A673 (cell line): Measurements from ENCODE around the gene DEUP1. TPM values are rescaled to one million over a fixed set of nuclear protein-coding genes. Genes with fewer than 3 reads are reported as not detected.

Experiments used
- BruUV-seq: library from RNA; stranded (reverse); fragments of 400-500 nt; replicated peaks from 2 replicates; lab custom pipeline; 2021; lab: Mats Ljungman, UMichigan
- CTCF ChIA-PET: fragments of 300-600 bp; sonication (Branson Sonifier 250); formaldehyde crosslinking; loops from one replicate; lab custom pipeline; 2022; ENCODE audit warnings: antibody characterized with exemption; lab: Charles Lee
- POLR2A ChIA-PET: fragments of 300-600 bp; sonication (Branson Sonifier 250); formaldehyde crosslinking; loops from one replicate; lab custom pipeline; 2022; ENCODE audit warnings: antibody characterized with exemption; ENCODE audit not compliant: low non-redundant PET; lab: Charles Lee
- DNase-seq: peaks from one replicate; pipeline ENCODE4 v3.0.0-alpha.2; 2015; ENCODE audit warnings: low spot score
- H3K27ac ChIP-seq: fragments of 200-600 bp; sonication (generic); 2 replicates; pipeline ENCODE4 v1.5.1; 2016; ENCODE audit warnings: mixed run types, low read depth, mild to moderate bottlenecking, mixed read lengths, antibody characterized with exemption, low read length; ENCODE audit not compliant: poor library complexity, severe bottlenecking
- H3K27me3 ChIP-seq: fragments of 200-600 bp; sonication (generic); replicated peaks from 2 replicates; pipeline ENCODE4 v1.6.1; 2017; ENCODE audit warnings: mixed run types, low read depth, mild to moderate bottlenecking, mixed read lengths, antibody characterized with exemption, low read length; ENCODE audit not compliant: insufficient read depth, poor library complexity
- H3K36me3 ChIP-seq: fragments of 200-600 bp; sonication (generic); 2 replicates; pipeline ENCODE4 v1.6.1; 2016; ENCODE audit warnings: mixed run types, mild to moderate bottlenecking, mixed read lengths, antibody characterized with exemption, low read length; ENCODE audit not compliant: insufficient read depth, poor library complexity, severe bottlenecking
- H3K4me1 ChIP-seq: fragments of 200-600 bp; sonication (generic); 2 replicates; pipeline ENCODE4 v1.6.1; 2017; ENCODE audit warnings: mixed run types, mild to moderate bottlenecking, mixed read lengths, antibody characterized with exemption, low read length; ENCODE audit not compliant: insufficient read depth, poor library complexity, severe bottlenecking
- H3K4me3 ChIP-seq: fragments of 200-600 bp; sonication (generic); 2 replicates; pipeline ENCODE4 v1.5.1; 2016; ENCODE audit warnings: low read depth, mixed run types, mild to moderate bottlenecking, mixed read lengths, low read length; ENCODE audit not compliant: poor library complexity, severe bottlenecking
- H3K9me3 ChIP-seq: fragments of 200-600 bp; sonication (generic); 2 replicates; pipeline ENCODE4 v1.6.1; 2016; ENCODE audit warnings: mixed run types, low read depth, mild to moderate bottlenecking, mixed read lengths, antibody characterized with exemption, low read length; ENCODE audit not compliant: poor library complexity, severe bottlenecking
- CTCF ChIP-seq: fragments of 300-800, 200-600 bp; sonication (generic); conservative IDR thresholded peaks from 2 replicates; pipeline ENCODE4 v1.5.1; 2017; ENCODE audit warnings: low read depth, mild to moderate bottlenecking, antibody characterized with exemption, low read length, moderate library complexity, mixed read lengths
- EZH2 ChIP-seq: fragments of 200-600 bp; sonication (generic); IDR thresholded peaks from 2 replicates; pipeline ENCODE4 v1.6.1; 2017; ENCODE audit warnings: borderline replicate concordance, low read depth, mild to moderate bottlenecking, mixed read lengths, antibody characterized with exemption, low read length; ENCODE audit not compliant: poor library complexity, severe bottlenecking
- intact Hi-C: fragments of 100-400 bp; cut with micrococcal nuclease; formaldehyde crosslinking; loops from one replicate; pipeline ENCODE4 v1.10.0; 2022; ENCODE audit not compliant: unreplicated experiment
- total RNA-seq: library from RNA; stranded (reverse); gene quantifications from 2 replicates; pipeline ENCODE4 v1.2.3, GENCODE V29; 2021

Gene DEUP1
- total RNA-seq, 1 experiment from 2014 or later: not detected

GRCh38 chr11:93322207-93322606 lies 8.3 kb upstream of the DEUP1 start:
- Histone ChIP-seq H3K4me3 (no peak overlapping the region), H3K4me1 (no peaks in the 10 kb centered on the region), H3K9me3 (peaks cover 9% of the 10 kb centered on the region), H3K27me3 (no peaks in the 10 kb centered on the region), H3K36me3 (no peaks in the 10 kb centered on the region), H3K27ac (no peak overlapping the region)
- no TSS peak for BruUV-seq
- intact Hi-C loops: no loop called here
- no peak for TF ChIP-seq EZH2
- TF ChIP-seq CTCF: no peak
- DNase-seq: no peak
- POLR2A ChIA-PET: no interaction called here
- CTCF ChIA-PET: no interaction called here

GRCh38 chr11:93323747-93324146 lies 6.8 kb upstream of the DEUP1 start:
- H3K27me3 ChIP-seq: no peaks in the 10 kb centered on the region
- no TSS peak for BruUV-seq
- H3K27ac ChIP-seq: no peak overlapping the region
- ChIA-PET CTCF (no interaction called here), POLR2A (interaction anchor here (0.6 kb wide), 1 partner anchor 14 kb away, joined by 3 read pairs; no protein-coding TSS in a partner anchor)
- no peaks in the 10 kb centered on the region for H3K36me3 ChIP-seq
- no peak for DNase-seq
- intact Hi-C loops: no loop called here
- no peak overlapping the region for H3K4me3 ChIP-seq
- TF ChIP-seq EZH2 (no peak), CTCF (no peak)
- no peaks in the 10 kb centered on the region for H3K4me1 ChIP-seq
- H3K9me3 ChIP-seq: peaks cover 7% of the 10 kb centered on the region

GRCh38 chr11:93324500-93324899 lies 6.0 kb upstream of the DEUP1 start:
- no TSS peak for BruUV-seq
- no peak overlapping the region for H3K4me3 ChIP-seq
- H3K27ac ChIP-seq: no peak overlapping the region
- no peak for DNase-seq
- ChIA-PET CTCF (no interaction called here), POLR2A (no interaction called here)
- H3K4me1 ChIP-seq: no peaks in the 10 kb centered on the region
- peaks cover 5% of the 10 kb centered on the region for H3K27me3 ChIP-seq
- no peak for TF ChIP-seq EZH2
- no peak for TF ChIP-seq CTCF
- intact Hi-C loops: no loop called here
- peaks cover 1% of the 10 kb centered on the region for H3K9me3 ChIP-seq
- H3K36me3 ChIP-seq: no peaks in the 10 kb centered on the region
